Neuronal stem cell (in vitro differentiated cells): ENCODE data around the gene ZNF764.
"Not testable (repeated sequence)": the region's sequence is repeated elsewhere in the genome, so short reads cannot be mapped to it uniquely, and the experiment has no call there.

Experiments used
- DNase-seq: peaks from one replicate; pipeline ENCODE4 v3.0.0-alpha.2; 2013; ENCODE audit warnings: low spot score
- H2AFZ ChIP-seq: one replicate; pipeline ENCODE4 v1.6.1; 2013; ENCODE audit warnings: mild to moderate bottlenecking, low read length, inconsistent platforms
- H2AK5ac ChIP-seq: 2 replicates; pipeline ENCODE4 v1.6.1; 2013; ENCODE audit warnings: low read depth, mild to moderate bottlenecking, inconsistent platforms, low read length, moderate library complexity, mixed read lengths
- H2BK120ac ChIP-seq: 2 replicates; pipeline ENCODE4 v1.6.1; 2013; ENCODE audit warnings: low read depth, mild to moderate bottlenecking, inconsistent platforms, low read length, moderate library complexity, mixed read lengths
- H2BK12ac ChIP-seq: one replicate; pipeline ENCODE4 v1.6.1; 2013; ENCODE audit warnings: low read length, inconsistent platforms
- H2BK15ac ChIP-seq: 2 replicates; pipeline ENCODE4 v1.6.1; 2013; ENCODE audit warnings: mild to moderate bottlenecking, low read length, inconsistent platforms, mixed read lengths
- H2BK5ac ChIP-seq: one replicate; pipeline ENCODE4 v1.6.1; 2013; ENCODE audit warnings: inconsistent platforms, mild to moderate bottlenecking, low read length, moderate library complexity
- H3K14ac ChIP-seq: one replicate; pipeline ENCODE4 v1.6.1; 2013; ENCODE audit warnings: low read length, inconsistent platforms
- H3K18ac ChIP-seq: 2 replicates; pipeline ENCODE4 v1.6.1; 2013; ENCODE audit warnings: low read length, inconsistent platforms
- H3K23ac ChIP-seq: 2 replicates; pipeline ENCODE4 v1.6.1; 2013; ENCODE audit warnings: low read depth, mild to moderate bottlenecking, mixed read lengths, low read length, inconsistent platforms; ENCODE audit not compliant: poor library complexity
- H3K27ac ChIP-seq: replicated peaks from 3 replicates; pipeline ENCODE4 v1.5.1; 2013; ENCODE audit warnings: low read length, inconsistent platforms
- H3K27me3 ChIP-seq, 3 experiments: 2 replicates each; pipeline ENCODE4 v1.6.1; 2013; ENCODE audit warnings: low read length in 3 of 3, mild to moderate bottlenecking in 2 of 3, inconsistent platforms in 1 of 3, low read depth in 1 of 3, mixed read lengths in 1 of 3, moderate library complexity in 1 of 3; ENCODE audit not compliant: control insufficient read depth in 3 of 3, insufficient read depth in 3 of 3
- H3K36me3 ChIP-seq, 2 donors: replicated peaks in 1 of 2; 2 replicates each; pipeline ENCODE4 v1.6.1; 2013; ENCODE audit warnings: low read length in 2 of 2; ENCODE audit not compliant: control insufficient read depth in 2 of 2, insufficient read depth in 2 of 2
- H3K4ac ChIP-seq: 2 replicates; pipeline ENCODE4 v1.6.1; 2013; ENCODE audit warnings: inconsistent platforms, mild to moderate bottlenecking, low read length, moderate library complexity
- H3K4me1 ChIP-seq, 2 donors: 1 replicate in 1 of 2; 2 replicates in 1 of 2; pipeline ENCODE4 v1.6.1; 2013; ENCODE audit warnings: low read length in 2 of 2, low read depth in 1 of 2; ENCODE audit not compliant: control insufficient read depth in 2 of 2, insufficient read depth in 1 of 2
- H3K4me2 ChIP-seq: one replicate; pipeline ENCODE4 v1.6.1; 2013; ENCODE audit warnings: mild to moderate bottlenecking, low read length, inconsistent platforms; ENCODE audit not compliant: insufficient read depth, poor library complexity, severe bottlenecking
- H3K4me3 ChIP-seq, 2 donors: 2 replicates each; pipeline ENCODE4 v1.5.1; 2013; ENCODE audit warnings: low read length in 2 of 2, mild to moderate bottlenecking in 2 of 2, inconsistent platforms in 1 of 2, moderate library complexity in 1 of 2
- H3K79me1 ChIP-seq: one replicate; pipeline ENCODE4 v1.6.1; 2013; ENCODE audit warnings: low read depth, mild to moderate bottlenecking, inconsistent platforms, low read length, moderate library complexity
- H3K9ac ChIP-seq: one replicate; pipeline ENCODE4 v1.6.1; 2013; ENCODE audit warnings: mild to moderate bottlenecking, low read depth, low read length, inconsistent platforms; ENCODE audit not compliant: poor library complexity
- H3K9me3 ChIP-seq, 2 donors: replicated peaks in 1 of 2; 2 replicates each; pipeline versions ENCODE3 to v1.6.1; 2013; ENCODE audit warnings: low read length in 2 of 2, mild to moderate bottlenecking in 2 of 2, inconsistent platforms in 1 of 2, low read depth in 1 of 2, mixed read lengths in 1 of 2, moderate library complexity in 1 of 2; ENCODE audit not compliant: control insufficient read depth in 2 of 2, insufficient read depth in 1 of 2
- H4K8ac ChIP-seq: one replicate; pipeline ENCODE4 v1.6.1; 2013; ENCODE audit warnings: low read depth, mild to moderate bottlenecking, inconsistent platforms, low read length, moderate library complexity
- H4K91ac ChIP-seq: one replicate; pipeline ENCODE4 v1.6.1; 2013; ENCODE audit warnings: low read length, low read depth, mild to moderate bottlenecking, inconsistent platforms; ENCODE audit not compliant: poor library complexity
- whole genome bisulfite sequencing, 2 donors: extraction: QIAGEN DNeasy Blood & Tissue Kit; methylation state at CpG; one replicate each; pipeline ENCODE4 v1.1.7; 2013; ENCODE audit warnings: missing lambda C conversion rate in 2 of 2, mixed read lengths in 1 of 2; ENCODE audit not compliant: insufficient read length in 2 of 2, insufficient replicate concordance in 1 of 2; ENCODE audit errors: extremely low coverage in 2 of 2; 5-methylcytosine and 5-hydroxymethylcytosine counted together

Gene ZNF764

DNA sequence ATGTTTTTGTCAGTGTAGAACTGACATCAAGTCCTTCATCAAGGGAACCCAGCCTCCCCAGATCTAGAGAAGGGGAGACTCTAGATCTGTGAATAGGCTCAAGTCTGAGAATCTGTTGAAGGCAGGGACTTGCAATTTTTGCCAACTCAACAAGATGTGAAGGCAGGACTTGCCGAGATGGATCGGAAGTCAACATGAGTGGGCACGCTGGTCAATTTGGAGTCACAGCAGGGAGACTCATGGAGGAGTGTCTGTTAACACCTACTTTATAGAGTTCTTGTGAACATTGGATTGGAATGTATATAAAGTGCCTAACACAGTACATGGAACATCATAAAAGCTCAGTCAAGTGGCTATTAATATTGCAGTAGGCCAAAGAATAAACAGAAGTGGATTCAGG, 42.0 kb upstream of the ZNF764 start:
- H3K27me3 ChIP-seq = no peaks in the 10 kb centered on the region
- no peak overlapping the region for H4K91ac ChIP-seq
- H3K27ac ChIP-seq = no peak overlapping the region
- H2AFZ ChIP-seq = no peak overlapping the region
- no peak overlapping the region for H4K8ac ChIP-seq
- H3K18ac ChIP-seq = no peak overlapping the region
- H3K4ac ChIP-seq = no peak overlapping the region
- H3K4me2 ChIP-seq = no peak overlapping the region
- peaks cover 17 to 33% of the 10 kb centered on the region in 2 donors for H3K36me3 ChIP-seq
- no CpG with 5 or more reads among the region's 3 CpGs for WGBS, 2 donors
- H2BK120ac ChIP-seq = no peak overlapping the region
- H2BK12ac ChIP-seq = no peak overlapping the region
- no peak overlapping the region for H3K23ac ChIP-seq
- H3K79me1 ChIP-seq = no peaks in the 10 kb centered on the region
- peaks cover 0 to 2% of the 10 kb centered on the region in 2 donors for H3K9me3 ChIP-seq
- H3K4me1 ChIP-seq = no peaks in the 10 kb centered on the region
- H3K14ac ChIP-seq = no peak overlapping the region
- no peak overlapping the region for H2BK5ac ChIP-seq
- no peak for DNase-seq
- no peak overlapping the region for H3K4me3 ChIP-seq
- H3K9ac ChIP-seq = no peak overlapping the region
- no peak overlapping the region for H2BK15ac ChIP-seq
- no peak overlapping the region for H2AK5ac ChIP-seq

GRCh38 chr16:30592871-30593270, 34.7 kb upstream of the ZNF764 start:
- Histone ChIP-seq H3K36me3 (peaks cover 2 to 3% of the 10 kb centered on the region in 2 donors), H3K27ac (no peak overlapping the region), H3K4me2 (no peak overlapping the region), H3K4me1 (no peaks in the 10 kb centered on the region), H2BK15ac (no peak overlapping the region), H2BK5ac (no peak overlapping the region), H3K9me3 (peaks cover 1 to 3% of the 10 kb centered on the region in 2 donors), H3K9ac (no peak overlapping the region), H3K79me1 (no peaks in the 10 kb centered on the region), H3K18ac (no peak overlapping the region), H3K23ac (no peak overlapping the region), H2AK5ac (no peak overlapping the region), H4K8ac (no peak overlapping the region), H4K91ac (no peak overlapping the region), H3K27me3 (no peaks in the 10 kb centered on the region), H3K14ac (no peak overlapping the region), H3K4me3 (no peak overlapping the region), H2AFZ (no peak overlapping the region), H3K4ac (no peak overlapping the region), H2BK12ac (no peak overlapping the region), H2BK120ac (no peak overlapping the region)
- no CpG with 5 or more reads among the region's 4 CpGs for WGBS, 2 donors
- no peak for DNase-seq

DNA sequence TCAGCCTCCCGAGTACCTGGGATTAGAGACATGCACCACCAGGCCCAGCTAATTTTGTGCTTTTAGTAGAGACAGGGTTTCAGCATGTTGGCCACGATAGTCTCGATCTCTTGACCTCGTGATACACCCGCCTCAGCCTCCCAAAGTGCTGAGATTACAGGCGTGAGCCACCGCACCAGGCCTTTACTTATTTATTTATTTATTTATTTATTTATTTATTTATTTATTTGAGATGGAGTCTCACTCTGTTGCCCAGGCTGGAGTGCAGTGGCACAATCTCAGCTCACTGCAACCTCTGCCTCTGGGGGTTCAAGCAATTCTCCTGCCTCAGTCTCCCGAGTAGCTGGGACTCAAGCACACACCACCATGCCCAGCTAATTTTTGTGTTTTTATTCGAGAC, 32.7 kb upstream of the ZNF764 start:
- not testable (repeated sequence) for H3K4ac ChIP-seq, H4K8ac ChIP-seq, H2BK120ac ChIP-seq, H3K23ac ChIP-seq, H3K4me2 ChIP-seq, H3K27me3 ChIP-seq, H2BK12ac ChIP-seq, H3K9ac ChIP-seq, H3K4me3 ChIP-seq, H2BK5ac ChIP-seq, H3K14ac ChIP-seq, H2BK15ac ChIP-seq, H3K9me3 ChIP-seq, H2AFZ ChIP-seq, H2AK5ac ChIP-seq, DNase-seq, H3K18ac ChIP-seq, H4K91ac ChIP-seq, H3K4me1 ChIP-seq, H3K79me1 ChIP-seq, H3K27ac ChIP-seq
- no CpG with 5 or more reads among the region's 9 CpGs for WGBS, 2 donors
- H3K36me3 ChIP-seq = peaks cover 5 to 15% of the 10 kb centered on the region in 2 donors

DNA sequence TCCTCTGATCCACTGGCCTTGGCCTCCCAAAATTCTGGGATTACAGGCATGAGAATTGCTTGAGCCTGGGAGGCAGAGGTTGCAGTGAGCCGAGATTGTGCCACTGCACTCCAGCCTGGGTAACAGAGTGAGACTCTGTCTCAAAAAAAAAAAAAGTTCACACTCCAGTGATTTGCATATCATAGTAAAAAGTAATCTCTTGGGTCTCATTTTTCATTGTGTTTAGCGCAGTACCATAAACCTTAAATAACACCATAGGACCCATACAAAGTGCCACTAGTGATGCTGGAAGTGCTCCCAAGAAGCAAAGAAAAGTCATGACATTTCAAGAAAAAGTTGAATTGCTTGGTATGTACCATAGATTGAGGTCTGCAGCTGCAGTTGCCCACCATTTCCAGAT, 31.4 kb upstream of the ZNF764 start:
- not testable (repeated sequence) for H3K9me3 ChIP-seq, H2AK5ac ChIP-seq, H3K4me1 ChIP-seq, H2AFZ ChIP-seq, H4K8ac ChIP-seq, H3K9ac ChIP-seq, H2BK12ac ChIP-seq, H3K23ac ChIP-seq, H3K14ac ChIP-seq, DNase-seq, H3K4ac ChIP-seq, H3K18ac ChIP-seq, H3K79me1 ChIP-seq, H2BK120ac ChIP-seq, H4K91ac ChIP-seq, H3K27me3 ChIP-seq, H3K4me2 ChIP-seq, H3K27ac ChIP-seq, H2BK5ac ChIP-seq, H2BK15ac ChIP-seq, H3K4me3 ChIP-seq
- WGBS, 2 donors = no CpG with 5 or more reads among the region's 2 CpGs
- H3K36me3 ChIP-seq = peaks cover 5 to 15% of the 10 kb centered on the region in 2 donors
